AG04450 (cell line): Measurements from ENCODE around the gene GPSM1. TPM values are rescaled to one million over a fixed set of nuclear protein-coding genes. Genes with fewer than 3 reads are reported as not detected.

Source experiments
- CTCF ChIA-PET: fragments of 300-600, 350-600 bp; formaldehyde crosslinking; extraction: SDS; loops from one replicate; lab custom pipeline; 2022; ENCODE audit warnings: antibody characterized with exemption, inconsistent platforms; lab: Charles Lee
- POLR2A ChIA-PET: fragments of 350-600 bp; formaldehyde crosslinking; extraction: SDS; loops from one replicate; lab custom pipeline; 2021; ENCODE audit warnings: antibody characterized with exemption, inconsistent platforms; lab: Yijun Ruan, JAX
- DNase-seq: peaks from one replicate; pipeline ENCODE4 v3.0.0-alpha.2; 2011; ENCODE audit warnings: low read depth, low spot score
- H3K27ac ChIP-seq: one replicate; pipeline ENCODE4 v1.5.1; 2012; ENCODE audit warnings: low read depth, low read length, control low read depth
- H3K27me3 ChIP-seq: one replicate; pipeline ENCODE4 v1.6.0; 2012; ENCODE audit warnings: low read length; ENCODE audit not compliant: control insufficient read depth, insufficient read depth
- H3K4me3 ChIP-seq: 2 replicates; pipeline ENCODE4 v1.5.1; 2011; ENCODE audit warnings: mild to moderate bottlenecking, low read depth, low read length, control low read depth
- H3K9me3 ChIP-seq: 2 replicates; pipeline ENCODE4 v1.5.1; 2012; ENCODE audit warnings: low read length; ENCODE audit not compliant: control insufficient read depth, insufficient read depth
- polyA plus RNA-seq: library from polyadenylated mRNA; depleted of rRNA; stranded (reverse); fragments of >200 nt; gene quantifications from 2 replicates; pipeline ENCODE4 v1.2.3, GENCODE V29; 2011
- TF ChIP-seq, protein P1 (sequence below): IDR thresholded peaks from 2 replicates; pipeline ENCODE4 v1.5.1; 2011; ENCODE audit warnings: low read depth, low read length, control low read depth, inconsistent platforms

The GPSM1 gene
- polyA plus RNA-seq, 1 experiment: 22.5 TPM

DNA sequence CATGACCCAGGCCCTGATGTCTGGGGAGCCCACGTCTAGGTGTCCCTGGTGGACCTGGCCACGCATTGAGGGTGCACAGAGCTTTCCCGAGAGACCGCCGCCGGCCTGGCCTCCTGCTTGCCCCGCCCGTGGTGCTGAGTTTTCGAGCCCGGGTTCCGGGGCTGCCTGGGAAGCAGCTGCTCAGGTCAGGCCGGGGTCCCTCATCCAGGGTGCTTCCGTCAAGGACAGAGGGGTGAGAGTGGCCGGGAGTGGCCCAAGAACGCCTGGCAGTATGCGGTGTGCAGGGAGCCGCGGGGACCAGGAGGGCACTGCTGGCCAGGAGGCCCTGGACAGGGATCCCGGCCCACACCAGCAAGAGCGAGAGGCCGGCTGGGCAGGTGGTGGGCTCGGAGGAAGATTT is 43.0 kb upstream of the GPSM1 start:
- POLR2A ChIA-PET: interaction anchor here (1.1 kb wide), 1 partner anchor 96 kb away, joined by 3 read pairs; no protein-coding TSS in a partner anchor
- DNase-seq: no peak
- CTCF ChIA-PET: interaction anchor here (0.5 to 2.6 kb wide), 13 partner anchors 8 to 152 kb away, joined by 3 to 10 read pairs (median 3); no protein-coding TSS in a partner anchor
- no peak overlapping the region for H3K4me3 ChIP-seq
- peaks cover 44% of the 10 kb centered on the region for H3K27me3 ChIP-seq
- peaks cover 13% of the 10 kb centered on the region for H3K9me3 ChIP-seq
- TF ChIP-seq, protein P1, sequence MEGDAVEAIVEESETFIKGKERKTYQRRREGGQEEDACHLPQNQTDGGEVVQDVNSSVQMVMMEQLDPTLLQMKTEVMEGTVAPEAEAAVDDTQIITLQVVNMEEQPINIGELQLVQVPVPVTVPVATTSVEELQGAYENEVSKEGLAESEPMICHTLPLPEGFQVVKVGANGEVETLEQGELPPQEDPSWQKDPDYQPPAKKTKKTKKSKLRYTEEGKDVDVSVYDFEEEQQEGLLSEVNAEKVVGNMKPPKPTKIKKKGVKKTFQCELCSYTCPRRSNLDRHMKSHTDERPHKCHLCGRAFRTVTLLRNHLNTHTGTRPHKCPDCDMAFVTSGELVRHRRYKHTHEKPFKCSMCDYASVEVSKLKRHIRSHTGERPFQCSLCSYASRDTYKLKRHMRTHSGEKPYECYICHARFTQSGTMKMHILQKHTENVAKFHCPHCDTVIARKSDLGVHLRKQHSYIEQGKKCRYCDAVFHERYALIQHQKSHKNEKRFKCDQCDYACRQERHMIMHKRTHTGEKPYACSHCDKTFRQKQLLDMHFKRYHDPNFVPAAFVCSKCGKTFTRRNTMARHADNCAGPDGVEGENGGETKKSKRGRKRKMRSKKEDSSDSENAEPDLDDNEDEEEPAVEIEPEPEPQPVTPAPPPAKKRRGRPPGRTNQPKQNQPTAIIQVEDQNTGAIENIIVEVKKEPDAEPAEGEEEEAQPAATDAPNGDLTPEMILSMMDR: no peak
- no peak overlapping the region for H3K27ac ChIP-seq

GRCh38 chr9:136284951-136285350 is 42.4 kb upstream of the GPSM1 start:
- ChIA-PET CTCF (no interaction called here), POLR2A (interaction anchor here (1.1 kb wide), 1 partner anchor 95 kb away, joined by 3 read pairs; no protein-coding TSS in a partner anchor)
- no peak overlapping the region for H3K27ac ChIP-seq
- no peak overlapping the region for H3K4me3 ChIP-seq
- H3K9me3 ChIP-seq: peaks cover 7% of the 10 kb centered on the region
- DNase-seq: no peak
- peaks cover 40% of the 10 kb centered on the region for H3K27me3 ChIP-seq
- TF ChIP-seq, protein P1: no peak

DNA sequence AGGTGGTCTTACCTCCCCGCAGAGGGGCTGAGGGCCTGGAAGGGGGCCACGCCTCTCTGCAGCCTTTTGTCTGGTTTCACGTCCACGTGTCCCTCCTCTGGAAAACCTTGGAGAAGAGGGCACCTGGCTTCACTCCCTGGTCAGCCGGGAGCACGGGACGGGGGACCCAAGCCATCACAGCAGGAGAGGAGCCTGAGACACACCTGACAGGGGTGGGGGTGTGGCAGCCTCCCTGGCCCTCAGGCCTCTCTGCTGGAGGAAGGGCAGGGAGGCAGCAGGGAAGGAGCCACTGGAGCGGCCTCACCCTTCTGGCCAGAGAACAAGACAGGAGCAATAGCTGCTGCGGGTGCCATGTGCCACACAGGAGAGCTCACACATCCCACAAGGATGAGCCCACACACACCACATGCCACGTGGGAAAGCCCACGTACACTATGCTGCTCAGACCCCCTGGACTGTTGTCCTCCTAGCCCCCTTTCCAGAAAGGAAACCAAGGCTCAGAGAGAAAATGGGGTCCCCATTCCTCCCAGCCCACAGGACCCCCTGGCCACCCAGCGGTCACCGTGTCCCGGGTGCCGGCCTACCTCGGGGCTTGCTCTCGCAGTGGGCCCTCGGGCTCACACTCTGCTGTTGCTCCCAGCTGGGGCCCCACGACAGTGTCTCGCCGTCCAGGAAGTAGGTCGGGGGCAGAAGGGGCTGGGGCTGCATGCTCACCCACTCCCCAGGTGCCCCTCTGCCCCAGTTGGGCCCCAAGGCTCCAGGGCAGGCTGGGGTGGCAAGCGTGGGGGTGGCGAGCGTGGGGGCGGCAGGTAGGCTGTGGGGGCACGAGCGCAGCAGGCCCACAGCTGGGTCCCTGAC is 41.6 kb upstream of the GPSM1 start:
- H3K27me3 ChIP-seq: peaks cover 35% of the 10 kb centered on the region
- no peak overlapping the region for H3K4me3 ChIP-seq
- no peaks in the 10 kb centered on the region; the same call in 1 of the 2 replicates for H3K9me3 ChIP-seq
- DNase-seq: no peak
- H3K27ac ChIP-seq: no peak overlapping the region
- ChIA-PET POLR2A (no interaction called here), CTCF (no interaction called here)
- TF ChIP-seq, protein P1: no peak

DNA sequence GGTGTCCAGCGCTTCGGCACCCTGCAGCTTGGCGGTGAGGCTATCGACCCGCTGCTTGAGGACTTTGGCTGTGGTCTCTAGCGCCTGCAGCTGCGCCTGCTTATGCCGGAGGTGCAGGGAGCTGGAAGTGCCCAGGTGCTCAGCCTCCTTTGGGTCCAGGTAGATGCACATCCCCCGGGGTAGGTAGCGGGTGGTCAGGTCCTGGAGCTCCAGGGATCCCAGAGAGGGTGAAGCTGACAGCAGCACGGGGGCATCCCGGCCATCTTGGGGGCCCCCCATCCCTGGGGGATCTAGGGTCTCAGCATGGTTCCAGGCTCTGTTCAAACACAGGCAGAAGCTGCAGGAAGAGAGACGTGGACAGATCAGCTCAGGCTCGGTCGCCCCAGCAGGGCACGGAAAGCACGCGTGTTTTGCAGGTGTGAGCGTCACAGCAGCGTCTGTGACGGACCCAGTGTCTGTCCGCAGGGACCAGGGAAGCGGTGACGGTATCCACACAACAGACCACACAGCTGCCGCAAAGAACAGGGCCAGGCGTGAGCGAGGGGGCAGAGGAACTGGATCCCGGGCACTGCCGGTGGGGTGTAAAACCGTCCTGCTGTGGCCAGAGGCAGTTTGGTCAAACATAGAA is 40.9 kb upstream of the GPSM1 start:
- POLR2A ChIA-PET: no interaction called here
- CTCF ChIA-PET: no interaction called here
- Histone ChIP-seq H3K9me3 (no peaks in the 10 kb centered on the region; the same call in 1 of the 2 replicates), H3K4me3 (no peak overlapping the region), H3K27me3 (peaks cover 29% of the 10 kb centered on the region), H3K27ac (no peak overlapping the region)
- TF ChIP-seq, protein P1: no peak
- no peak for DNase-seq

DNA sequence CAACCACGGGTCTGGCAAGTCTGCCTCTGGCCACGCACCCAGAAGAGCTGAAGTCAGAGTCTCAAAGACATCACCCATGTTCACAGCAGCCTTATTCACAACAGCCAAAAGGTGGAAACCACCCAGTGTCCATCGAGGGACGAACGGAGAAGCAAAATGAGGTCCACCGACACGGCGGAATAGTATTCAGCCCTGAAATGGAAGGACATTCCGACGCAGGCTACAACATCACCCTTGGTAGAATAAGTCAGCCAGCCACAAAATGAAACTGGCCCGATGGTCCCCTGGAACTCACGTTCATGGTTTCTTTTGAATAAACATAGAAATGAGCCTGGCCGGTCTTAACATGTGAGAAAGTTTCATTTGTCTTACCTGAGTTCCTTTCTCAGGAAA is 40.4 kb upstream of the GPSM1 start:
- DNase-seq: no peak
- ChIA-PET CTCF (no interaction called here), POLR2A (no interaction called here)
- H3K27ac ChIP-seq: no peak overlapping the region
- TF ChIP-seq, protein P1: no peak
- no peak overlapping the region for H3K4me3 ChIP-seq
- peaks cover 30% of the 10 kb centered on the region for H3K27me3 ChIP-seq
- H3K9me3 ChIP-seq: no peaks in the 10 kb centered on the region; the same call in 1 of the 2 replicates
